Measurements from ENCODE around the gene PAN2.
"Not testable (repeated sequence)": the region's sequence is repeated elsewhere in the genome, so short reads cannot be mapped to it uniquely, and the experiment has no call there.

PAN2 gene

GRCh38 chr12:56333679-56334489 lies at the start of gene PAN2:
TSS of gene PAN2 (minus strand) at chr12:56334000. CDS start at chr12:56333094, 906 bp downstream.
- peak; percentile 85 for DNase-seq (ENCODE audit: low read depth)

- DNase-seq (ENCODE audit: low read depth) = no peak
These were observed 48.8 kb upstream of the PAN2 start for GRCh38 chr12:56382611-56383010.

- no peak for DNase-seq (ENCODE audit: low read depth)
These were observed 44.2 kb upstream of the PAN2 start for GRCh38 chr12:56377989-56378316.

GRCh38 chr12:56377310-56377988 lies 43.6 kb upstream of the PAN2 start:
- no peak for DNase-seq (ENCODE audit: low read depth)

- DNase-seq (ENCODE audit: low read depth) = no peak
These were observed 42.0 kb upstream of the PAN2 start for GRCh38 chr12:56375598-56376434.

- no peak for DNase-seq (ENCODE audit: low read depth)
These were observed 41.2 kb upstream of the PAN2 start for GRCh38 chr12:56374726-56375597.

GRCh38 chr12:56373515-56373914 lies 39.7 kb upstream of the PAN2 start:
- no peak for DNase-seq (ENCODE audit: low read depth)

- no peak for DNase-seq (ENCODE audit: low read depth)
These were observed 33.1 kb upstream of the PAN2 start for GRCh38 chr12:56366948-56367347.

GRCh38 chr12:56362130-56363059 lies 28.6 kb upstream of the PAN2 start, which contains the start of gene APOF:
TSS of gene APOF (minus strand) at chr12:56362857. CDS start at chr12:56362745, 112 bp downstream.
- no peak for DNase-seq (ENCODE audit: low read depth)

GRCh38 chr12:56361487-56362129 lies 27.8 kb upstream of the PAN2 start:
- DNase-seq (ENCODE audit: low read depth) = no peak

- DNase-seq (ENCODE audit: low read depth) = peak; percentile 99
These were observed 26.3 kb upstream of the PAN2 start, which contains the start of gene STAT2 for GRCh38 chr12:56359851-56360767. TSS of gene STAT2 (minus strand) at chr12:56360107. CDS start at chr12:56356571, 3,536 bp downstream.

GRCh38 chr12:56358836-56359532 lies 25.2 kb upstream of the PAN2 start:
- no peak for DNase-seq (ENCODE audit: low read depth)

- no peak for DNase-seq (ENCODE audit: low read depth)
These were observed 17.5 kb upstream of the PAN2 start for GRCh38 chr12:56351325-56351724.

GRCh38 chr12:56350662-56351061 lies 16.9 kb upstream of the PAN2 start:
- no peak for DNase-seq (ENCODE audit: low read depth)

- no peak for DNase-seq (ENCODE audit: low read depth)
These were observed 15.0 kb upstream of the PAN2 start for GRCh38 chr12:56348776-56349175.

GRCh38 chr12:56347255-56347654 lies 13.5 kb upstream of the PAN2 start:
- DNase-seq (ENCODE audit: low read depth) = not testable (repeated sequence)

GRCh38 chr12:56346675-56347074 lies 12.9 kb upstream of the PAN2 start:
- DNase-seq (ENCODE audit: low read depth) = no peak

GRCh38 chr12:56342290-56342689 lies 8.5 kb upstream of the PAN2 start:
- DNase-seq (ENCODE audit: low read depth) = not testable (repeated sequence)
